GM04504 (cell line): ENCODE data around the gene SOX2.

Experiments used
- DNase-seq: peaks from one replicate; pipeline ENCODE4 v3.0.0-alpha.2; 2012; ENCODE audit warnings: low read depth

The SOX2 gene

GRCh38 chr3:181711325-181712135 is at the start of gene SOX2:
Gene SOX2, plus strand, starts transcription at chr3:181711925. Its CDS starts 436 bp downstream, at chr3:181712361.
- DNase-seq = no peak

- no peak for DNase-seq
Observed at GRCh38 chr3:181683563-181683962, 28.2 kb upstream of the SOX2 start.

GRCh38 chr3:181687190-181687589 is 24.5 kb upstream of the SOX2 start:
- no peak for DNase-seq

GRCh38 chr3:181687731-181688130 is 24.0 kb upstream of the SOX2 start:
- no peak for DNase-seq

GRCh38 chr3:181689546-181689945 is 22.2 kb upstream of the SOX2 start:
- no peak for DNase-seq

GRCh38 chr3:181690769-181691168 is 21.0 kb upstream of the SOX2 start:
- no peak for DNase-seq

- no peak for DNase-seq
Observed at GRCh38 chr3:181691901-181692300, 19.8 kb upstream of the SOX2 start.

GRCh38 chr3:181692311-181693145 is 19.2 kb upstream of the SOX2 start:
- no peak for DNase-seq

GRCh38 chr3:181693280-181693679 is 18.4 kb upstream of the SOX2 start:
- no peak for DNase-seq

GRCh38 chr3:181694805-181695660 is 16.7 kb upstream of the SOX2 start:
- no peak for DNase-seq

- DNase-seq = no peak
Observed at GRCh38 chr3:181695661-181696491, 15.8 kb upstream of the SOX2 start.

- DNase-seq = no peak
Observed at GRCh38 chr3:181696626-181697230, 15.0 kb upstream of the SOX2 start.

GRCh38 chr3:181698263-181698954 is 13.3 kb upstream of the SOX2 start:
- no peak for DNase-seq

- no peak for DNase-seq
Observed at GRCh38 chr3:181699171-181699903, 12.4 kb upstream of the SOX2 start.

GRCh38 chr3:181700168-181701087 is 11.3 kb upstream of the SOX2 start:
- DNase-seq = peak; percentile 14

GRCh38 chr3:181701096-181701495 is 10.6 kb upstream of the SOX2 start:
- DNase-seq = no peak

GRCh38 chr3:181703601-181704420 is 7.9 kb upstream of the SOX2 start:
- DNase-seq = no peak
